Measurements from ENCODE around the gene TCEA3.

- TF ChIP-seq CTCF (conservative IDR thresholded peaks at IDR 0.05) (no peak), ZFX (IDR thresholded peaks at IDR 0.05) (no peak)
Measured at GRCh38 chr1:23393706-23394105, 30.8 kb downstream of the TCEA3 start.
